Activated T-cell treated with anti-CD3 and anti-CD28 coated beads, Interleukin-2, amount 50 U/mL, for 72 hours (primary cell): ENCODE data around the gene ZDHHC11B. TPM values are rescaled to one million over a fixed set of nuclear protein-coding genes. Genes with fewer than 3 reads are reported as not detected.
"Not testable (repeated sequence)": the region's sequence is repeated elsewhere in the genome, so short reads cannot be mapped to it uniquely, and the experiment has no call there.

Source experiments
- ATAC-seq, 2 donors: fragments of 150-1000 bp; cut with Tn5 transposase; replicated peaks in 1 of 2; 2 replicates each; pipeline ENCODE4 v1.10.0; 2021; ENCODE audit warnings: moderate library complexity in 2 of 2, mild to moderate bottlenecking in 1 of 2
- DNase-seq, 2 donors: peaks; one replicate each; pipeline ENCODE4 v3.0.0; 2021 to 2022; ENCODE audit warnings: mixed read lengths in 1 of 2
- H3K27ac Mint-ChIP-seq: one replicate; pipeline ENCODE4 v1.8.0; 2022; ENCODE audit warnings: mild to moderate bottlenecking, moderate library complexity, mixed read lengths
- H3K27me3 Mint-ChIP-seq: one replicate; pipeline ENCODE4 v1.8.0; 2022; ENCODE audit warnings: low read depth, mixed read lengths
- H3K36me3 Mint-ChIP-seq, 2 donors: one replicate each; pipeline ENCODE4 v1.8.0; 2022; ENCODE audit warnings: mixed read lengths in 2 of 2, mild to moderate bottlenecking in 1 of 2; ENCODE audit not compliant: insufficient read depth in 2 of 2
- H3K4me1 Mint-ChIP-seq: one replicate; pipeline ENCODE4 v1.8.0; 2022; ENCODE audit warnings: low read depth, mixed read lengths
- H3K4me3 Mint-ChIP-seq, 2 donors: one replicate each; pipeline ENCODE4 v1.8.0; 2022; ENCODE audit warnings: mild to moderate bottlenecking in 2 of 2, mixed read lengths in 2 of 2, moderate library complexity in 2 of 2
- H3K9me3 Mint-ChIP-seq, 2 donors: one replicate each; pipeline ENCODE4 v1.8.0; 2022; ENCODE audit warnings: mixed read lengths in 2 of 2
- total RNA-seq, 2 donors: library from RNA; stranded (reverse); gene quantifications; one replicate each; pipeline ENCODE4 v1.2.3, GENCODE V29; 2022

ZDHHC11B gene
- total RNA-seq, 2 donors from 2014 or later: 0.24 TPM; not detected in 1

- H3K9me3 Mint-ChIP-seq, H3K27ac Mint-ChIP-seq, ATAC-seq, H3K4me3 Mint-ChIP-seq, H3K4me1 Mint-ChIP-seq, DNase-seq, H3K27me3 Mint-ChIP-seq, H3K36me3 Mint-ChIP-seq: not testable (repeated sequence)
Observed at GRCh38 chr5:696191-696590, 88.3 kb downstream of the ZDHHC11B start.

- not testable (repeated sequence) for H3K4me3 Mint-ChIP-seq, ATAC-seq, H3K9me3 Mint-ChIP-seq, DNase-seq, H3K27ac Mint-ChIP-seq, H3K4me1 Mint-ChIP-seq, H3K36me3 Mint-ChIP-seq, H3K27me3 Mint-ChIP-seq
Observed at GRCh38 chr5:695475-695874, 89.1 kb downstream of the ZDHHC11B start.

GRCh38 chr5:694042-694431, 90.5 kb downstream of the ZDHHC11B start:
- H3K27me3 Mint-ChIP-seq, ATAC-seq, H3K27ac Mint-ChIP-seq, H3K9me3 Mint-ChIP-seq, H3K36me3 Mint-ChIP-seq, H3K4me1 Mint-ChIP-seq: not testable (repeated sequence)
- peak overlapping the region in 1 of 2 donors; percentile 39 for H3K4me3 Mint-ChIP-seq
- DNase-seq: peak in 1 of 2 donors; percentile 26

- peak; percentile 75 to 86 for DNase-seq
- not testable (repeated sequence) for H3K9me3 Mint-ChIP-seq, H3K36me3 Mint-ChIP-seq, H3K27me3 Mint-ChIP-seq, H3K27ac Mint-ChIP-seq, H3K4me1 Mint-ChIP-seq
- peak; percentile 92 to 93 for ATAC-seq
- H3K4me3 Mint-ChIP-seq: peak within 1 kb of the TSS; percentile 56 to 76
Observed at GRCh38 chr5:693271-694041, 91.1 kb downstream of the ZDHHC11B start, which contains the start of gene TPPP. Gene TPPP (minus strand): TSS chr5:693352. CDS start chr5:678060, 15,292 bp downstream.

- not testable (repeated sequence) for DNase-seq, H3K36me3 Mint-ChIP-seq, H3K27ac Mint-ChIP-seq, H3K4me1 Mint-ChIP-seq, ATAC-seq, H3K9me3 Mint-ChIP-seq, H3K27me3 Mint-ChIP-seq
- peak overlapping the region in 1 of 2 donors; percentile 61 for H3K4me3 Mint-ChIP-seq
Observed at GRCh38 chr5:692529-693041, 91.9 kb downstream of the ZDHHC11B start.

- Mint-ChIP-seq H3K27ac (no peak overlapping the region), H3K36me3 (no peaks in the 10 kb centered on the region), H3K4me1 (no peaks in the 10 kb centered on the region), H3K27me3 (no peaks in the 10 kb centered on the region), H3K4me3 (peak overlapping the region; percentile 56 to 76), H3K9me3 (no peaks in the 10 kb centered on the region)
- ATAC-seq (no peak), DNase-seq (no peak)
Observed at GRCh38 chr5:691817-692528, 92.6 kb downstream of the ZDHHC11B start.

GRCh38 chr5:691049-691448, 93.5 kb downstream of the ZDHHC11B start:
- H3K36me3 Mint-ChIP-seq, DNase-seq, H3K4me1 Mint-ChIP-seq, H3K9me3 Mint-ChIP-seq, H3K4me3 Mint-ChIP-seq, ATAC-seq, H3K27ac Mint-ChIP-seq, H3K27me3 Mint-ChIP-seq: not testable (repeated sequence)

- H3K36me3 Mint-ChIP-seq, ATAC-seq, H3K9me3 Mint-ChIP-seq, H3K27me3 Mint-ChIP-seq, H3K27ac Mint-ChIP-seq, DNase-seq, H3K4me1 Mint-ChIP-seq, H3K4me3 Mint-ChIP-seq: not testable (repeated sequence)
Observed at GRCh38 chr5:690293-690692, 94.2 kb downstream of the ZDHHC11B start.

- not testable (repeated sequence) for H3K36me3 Mint-ChIP-seq, ATAC-seq, H3K9me3 Mint-ChIP-seq, H3K27me3 Mint-ChIP-seq, H3K27ac Mint-ChIP-seq, H3K4me3 Mint-ChIP-seq, DNase-seq, H3K4me1 Mint-ChIP-seq
Observed at GRCh38 chr5:688348-689010, 96.0 kb downstream of the ZDHHC11B start.

GRCh38 chr5:686936-687335, 97.6 kb downstream of the ZDHHC11B start:
- not testable (repeated sequence) for H3K9me3 Mint-ChIP-seq, DNase-seq, H3K4me1 Mint-ChIP-seq, ATAC-seq, H3K36me3 Mint-ChIP-seq, H3K27ac Mint-ChIP-seq, H3K27me3 Mint-ChIP-seq, H3K4me3 Mint-ChIP-seq

GRCh38 chr5:686172-686523, 98.4 kb downstream of the ZDHHC11B start:
- H3K9me3 Mint-ChIP-seq, H3K4me3 Mint-ChIP-seq, DNase-seq, H3K27me3 Mint-ChIP-seq, ATAC-seq, H3K27ac Mint-ChIP-seq, H3K4me1 Mint-ChIP-seq, H3K36me3 Mint-ChIP-seq: not testable (repeated sequence)

- no peaks in the 10 kb centered on the region for H3K4me1 Mint-ChIP-seq
- ATAC-seq (no peak), DNase-seq (no peak)
- no peak overlapping the region for H3K27ac Mint-ChIP-seq
- no peaks in the 10 kb centered on the region for H3K27me3 Mint-ChIP-seq
- H3K36me3 Mint-ChIP-seq: no peaks in the 10 kb centered on the region
- H3K4me3 Mint-ChIP-seq: no peak overlapping the region
- H3K9me3 Mint-ChIP-seq: no peaks in the 10 kb centered on the region
Observed at GRCh38 chr5:685262-686171, 99.0 kb downstream of the ZDHHC11B start.
